Body of pancreas (tissue), 4 donors: Measurements from ENCODE around the gene TRIM40.

Experiments
- CTCF ChIP-seq, 7 experiments: fragments of 450-650 bp in 4 of 7; fragments of 200-600 bp in 3 of 7; sonication (generic) in 3 of 7; IDR thresholded peaks; one replicate each; pipeline ENCODE4 v1.5.1; 2016 to 2019; ENCODE audit warnings: antibody characterized with exemption in 7 of 7
- POLR2A ChIP-seq, 3 donors: fragments of 450-650 bp; IDR thresholded peaks; one replicate each; pipeline ENCODE4 v1.6.1; 2016; ENCODE audit warnings: antibody characterized with exemption in 3 of 3, mild to moderate bottlenecking in 2 of 3

- TF ChIP-seq POLR2A (IDR thresholded peaks at IDR 0.05) (no peak), CTCF (IDR thresholded peaks at IDR 0.05) (no peak)
Observed at GRCh38 chr6:30093951-30094661, 41.8 kb upstream of the TRIM40 start.
